Measurements from ENCODE around the gene MTMR12. TPM values are rescaled to one million over a fixed set of nuclear protein-coding genes. Genes with fewer than 3 reads are reported as not detected.

The MTMR12 gene
- total and polyA plus RNA-seq, 2 of the 13 experiments (the other 11 are each of a cell fraction or from before 2014, with no cell fraction given), result 23.4 to 36.6 TPM

- TF ChIP-seq ZSCAN5A (CRISPR knock-in tag; IDR thresholded peaks at IDR 0.05; ENCODE audit: borderline replicate concordance) (no peak), DBP (CRISPR knock-in tag; IDR thresholded peaks at IDR 0.05; ENCODE audit: not compliant biosample characterization) (no peak), ZNF564 (CRISPR knock-in tag; IDR thresholded peaks at IDR 0.05) (no peak), REL (CRISPR knock-in tag; conservative IDR thresholded peaks at IDR 0.05) (no peak), FOXK1 (CRISPR knock-in tag; IDR thresholded peaks at IDR 0.05; ENCODE audit: borderline replicate concordance, low read depth) (no peak)
Measured at GRCh38 chr5:32358611-32359010, 45.9 kb upstream of the MTMR12 start (continued).

- in situ Hi-C loops (cut with HindIII; ENCODE audit: extremely low pct_ligation_motif_present, low pct_unique_long_range_greater_than_20kb), result no loop called here
- H3K4me3 ChIP-seq (replicated peaks in 1 of 3; ENCODE audit: insufficient read depth in 1 of 3, low read depth in 2 of 3, low read length in 3 of 3), result no peak overlapping the region
- CTCF ChIA-PET (ENCODE audit: low intra/inter-chr PET ratio, low total read pairs), result no interaction called here
- H3K27ac ChIP-seq (ENCODE audit: extremely low read length, insufficient read depth, low read length), result no peak overlapping the region
- H3K4me2 ChIP-seq (ENCODE audit: low read depth, low read length), result no peak overlapping the region
- intact Hi-C loops (cut with micrococcal nuclease; ENCODE audit: unreplicated experiment), result no loop called here
- peaks cover 16 to 54% of the 10 kb centered on the region in 2 experiments for H3K36me3 ChIP-seq (replicated peaks in 1 of 2; ENCODE audit: control insufficient read depth in 1 of 2, insufficient read depth in 2 of 2, low read length in 2 of 2)
- no peaks in the 10 kb centered on the region for H3K27me3 ChIP-seq (ENCODE audit: control insufficient read depth in 1 of 2, insufficient read depth in 2 of 2, low read length in 2 of 2)
- FAIRE-seq (no peak), ATAC-seq (no peak), DNase-seq (ENCODE audit: low spot score) (no peak)
- TF ChIP-seq ATM (IDR thresholded peaks at IDR 0.05; ENCODE audit: borderline replicate concordance), result no peak
- TF ChIP-seq ARID4A (CRISPR knock-in tag; IDR thresholded peaks at IDR 0.05; ENCODE audit: borderline replicate concordance), result no peak
- no peak for TF ChIP-seq ZFX (CRISPR knock-in tag; IDR thresholded peaks at IDR 0.05; ENCODE audit: low read depth)
- no peak for TF ChIP-seq ZHX1 (CRISPR knock-in tag; IDR thresholded peaks at IDR 0.05; ENCODE audit: low read depth)
- TF ChIP-seq PREB (CRISPR knock-in tag; IDR thresholded peaks at IDR 0.05), result no peak
- POLR2A ChIA-PET, result no interaction called here
- H4K20me1 ChIP-seq (ENCODE audit: insufficient read depth, low read length), result no peaks in the 10 kb centered on the region
- no peaks in the 10 kb centered on the region for H3K79me2 ChIP-seq (ENCODE audit: insufficient read depth, low read length)
- H2AFZ ChIP-seq (ENCODE audit: low read length), result no peak overlapping the region
- H3K9ac ChIP-seq (ENCODE audit: insufficient read depth, low read depth, low read length), result no peak overlapping the region
- H3K9me3 ChIP-seq (ENCODE audit: low read length), result no peaks in the 10 kb centered on the region
- no TSS peak for BruUV-seq (replicated peaks)
- H3K4me1 ChIP-seq (ENCODE audit: insufficient read depth, low read length), result peaks cover 9% of the 10 kb centered on the region
Measured at GRCh38 chr5:32357658-32358057, 44.9 kb upstream of the MTMR12 start.

Data from HepG2 (cell line).